H1 (cell line): Measurements from ENCODE around the gene NPIPA5. TPM values are rescaled to one million over a fixed set of nuclear protein-coding genes. Genes with fewer than 3 reads are reported as not detected.

Experiments
- CTCF ChIA-PET: fragments of 300-600 bp; sonication (Branson Sonifier 250); formaldehyde crosslinking; loops from one replicate; lab custom pipeline; 2021; ENCODE audit not compliant: partially characterized antibody; lab: Charles Lee
- POLR2A ChIA-PET: fragments of 300-600 bp; sonication (Branson Sonifier 250); formaldehyde crosslinking; loops from one replicate; lab custom pipeline; 2021; ENCODE audit warnings: inconsistent platforms; ENCODE audit not compliant: partially characterized antibody; lab: Charles Lee
- DNase-seq, 2 experiments: peaks; one replicate each; pipeline versions ENCODE4 v3.0.0 to v3.0.0-alpha.2; 2010 to 2022; ENCODE audit warnings: low spot score in 2 of 2, low read depth in 1 of 2, mixed read lengths in 1 of 2
- FAIRE-seq: peaks from 2 replicates; lab custom pipeline; 2011; peaks lifted over from hg19 to GRCh38; lab: Jason Lieb, UNC
- H2AFZ ChIP-seq: 2 replicates; pipeline ENCODE4 v1.8.1; 2012; ENCODE audit warnings: low read length, inconsistent platforms
- H2AK5ac ChIP-seq: 2 replicates; pipeline ENCODE4 v1.6.1; 2013; ENCODE audit warnings: low read depth, low read length
- H2BK120ac ChIP-seq: replicated peaks from 2 replicates; pipeline ENCODE3; 2013; ENCODE audit warnings: low read depth, low read length, inconsistent platforms
- H2BK12ac ChIP-seq: 2 replicates; pipeline ENCODE4 v1.6.1; 2013; ENCODE audit warnings: low read depth, low read length
- H2BK15ac ChIP-seq: 2 replicates; pipeline ENCODE4 v1.6.1; 2013; ENCODE audit warnings: low read length
- H2BK20ac ChIP-seq: 2 replicates; pipeline ENCODE4 v1.6.1; 2013; ENCODE audit warnings: low read length
- H2BK5ac ChIP-seq: 2 replicates; pipeline ENCODE4 v1.6.1; 2013; ENCODE audit warnings: low read depth, low read length
- H3K14ac ChIP-seq: 2 replicates; pipeline ENCODE4 v1.6.1; 2013; ENCODE audit warnings: inconsistent platforms; ENCODE audit not compliant: insufficient read length
- H3K18ac ChIP-seq: 2 replicates; pipeline ENCODE4 v1.6.1; 2013; ENCODE audit warnings: low read length; ENCODE audit errors: extremely low read depth
- H3K23ac ChIP-seq: 2 replicates; pipeline ENCODE4 v1.6.1; 2013; ENCODE audit warnings: inconsistent platforms; ENCODE audit not compliant: insufficient read length
- H3K23me2 ChIP-seq: 2 replicates; pipeline ENCODE4 v1.6.1; 2013; ENCODE audit warnings: low read depth, low read length
- H3K27ac ChIP-seq: 2 replicates; pipeline ENCODE4 v1.6.1; 2011; ENCODE audit warnings: low read depth, low read length, inconsistent platforms
- H3K27me3 ChIP-seq, 4 experiments: replicated peaks in 1 of 4; 1 replicate in 1 of 4; 2 replicates in 3 of 4; pipeline versions ENCODE4 v1.6.1 to v1.8.1; 2011 to 2013; ENCODE audit warnings: low read length in 3 of 4, mild to moderate bottlenecking in 3 of 4, inconsistent platforms in 2 of 4, mixed read lengths in 2 of 4, moderate library complexity in 1 of 4; ENCODE audit not compliant: control insufficient read depth in 3 of 4, insufficient read depth in 3 of 4; ENCODE audit errors: extremely low read depth in 1 of 4
- H3K36me3 ChIP-seq, 4 experiments: 2 replicates each; pipeline versions ENCODE4 v1.6.1 to v1.8.1; 2011 to 2013; ENCODE audit warnings: mild to moderate bottlenecking in 4 of 4, low read length in 3 of 4, moderate library complexity in 2 of 4, control low read depth in 1 of 4, inconsistent platforms in 1 of 4; ENCODE audit not compliant: insufficient read depth in 4 of 4, control insufficient read depth in 2 of 4
- H3K4ac ChIP-seq: replicated peaks from 2 replicates; pipeline ENCODE3; 2013; ENCODE audit warnings: low read length, low read depth, mixed read lengths, inconsistent platforms; ENCODE audit not compliant: insufficient read length
- H3K4me1 ChIP-seq, 4 experiments: replicated peaks in 1 of 4; 1 replicate in 1 of 4; 2 replicates in 3 of 4; pipeline versions ENCODE4 v1.6.1 to v1.8.1; 2011 to 2013; ENCODE audit warnings: low read length in 3 of 4, inconsistent platforms in 2 of 4, mixed read lengths in 1 of 4; ENCODE audit not compliant: insufficient read depth in 4 of 4, control insufficient read depth in 3 of 4
- H3K4me2 ChIP-seq, 2 experiments: 2 replicates each; pipeline versions ENCODE4 v1.6.1 to v1.8.1; 2011 to 2013; ENCODE audit warnings: low read depth in 2 of 2, low read length in 2 of 2, control low read depth in 1 of 2, inconsistent platforms in 1 of 2, mild to moderate bottlenecking in 1 of 2; ENCODE audit not compliant: insufficient read depth in 1 of 2
- H3K4me3 ChIP-seq, 4 experiments: fragments of 200-600, 300-600 bp in 1 of 4; sonication (generic), shearing (Covaris generic), sonication (Bioruptor Twin) in 1 of 4; 2 replicates each; pipeline versions ENCODE4 v1.5.1 to v1.8.1; 2011 to 2016; ENCODE audit warnings: low read length in 4 of 4, low read depth in 3 of 4, control low read depth in 2 of 4, inconsistent platforms in 2 of 4, mild to moderate bottlenecking in 2 of 4, mixed read lengths in 1 of 4, moderate library complexity in 1 of 4; ENCODE audit not compliant: insufficient read depth in 2 of 4; ENCODE audit errors: extremely low read depth in 1 of 4
- H3K56ac ChIP-seq: replicated peaks from 2 replicates; pipeline ENCODE3; 2013; ENCODE audit warnings: low read depth, mild to moderate bottlenecking, mixed read lengths, low read length, inconsistent platforms; ENCODE audit not compliant: insufficient read length
- H3K79me1 ChIP-seq: 2 replicates; pipeline ENCODE4 v1.6.1; 2013; ENCODE audit warnings: low read depth, low read length, control low read depth
- H3K79me2 ChIP-seq, 2 experiments: 2 replicates each; pipeline versions ENCODE4 v1.6.1 to v1.8.1; 2012 to 2013; ENCODE audit warnings: low read length in 2 of 2, mild to moderate bottlenecking in 2 of 2, inconsistent platforms in 1 of 2; ENCODE audit not compliant: insufficient read depth in 2 of 2, control insufficient read depth in 1 of 2
- H3K9ac ChIP-seq, 4 experiments: replicated peaks in 1 of 4; 1 replicate in 1 of 4; 2 replicates in 3 of 4; pipeline versions ENCODE4 v1.6.1 to v1.8.1; 2011 to 2013; ENCODE audit warnings: low read depth in 3 of 4, low read length in 3 of 4, control low read depth in 2 of 4, mild to moderate bottlenecking in 2 of 4, moderate library complexity in 2 of 4, inconsistent platforms in 1 of 4; ENCODE audit errors: extremely low read depth in 1 of 4
- H3K9me3 ChIP-seq, 2 experiments: 2 replicates each; pipeline versions ENCODE4 v1.6.1 to v1.8.1; 2012 to 2013; ENCODE audit warnings: mild to moderate bottlenecking in 2 of 2, moderate library complexity in 2 of 2, control low read depth in 1 of 2, inconsistent platforms in 1 of 2, low read depth in 1 of 2, low read length in 1 of 2, mixed read lengths in 1 of 2; ENCODE audit not compliant: insufficient read depth in 2 of 2
- H4K20me1 ChIP-seq, 2 experiments: replicated peaks in 1 of 2; 2 replicates each; pipeline versions ENCODE3 to v1.8.1; 2011 to 2013; ENCODE audit warnings: inconsistent platforms in 2 of 2, low read length in 2 of 2, mild to moderate bottlenecking in 1 of 2; ENCODE audit not compliant: insufficient read depth in 2 of 2, control insufficient read depth in 1 of 2
- H4K5ac ChIP-seq: 2 replicates; pipeline ENCODE4 v1.6.1; 2013; ENCODE audit warnings: low read length, low read depth, mixed read lengths, inconsistent platforms; ENCODE audit not compliant: insufficient read length
- H4K8ac ChIP-seq: 2 replicates; pipeline ENCODE4 v1.8.0; 2013; ENCODE audit warnings: mild to moderate bottlenecking, moderate library complexity, low read length, inconsistent platforms; ENCODE audit not compliant: insufficient read depth; ENCODE audit errors: extremely low read depth
- H4K91ac ChIP-seq: replicated peaks from 2 replicates; pipeline ENCODE3; 2013; ENCODE audit warnings: low read length, mixed read lengths, inconsistent platforms; ENCODE audit not compliant: insufficient read length
- CBX5 ChIP-seq: fragments of 300-800, 300-1000 bp; sonication (generic); IDR thresholded peaks from 2 replicates; pipeline ENCODE4 v1.7.1; 2016; ENCODE audit warnings: antibody characterized with exemption, low read length, low read depth
- CHD1 ChIP-seq: IDR thresholded peaks from 2 replicates; pipeline ENCODE4 v1.6.1; 2012; ENCODE audit warnings: low read depth, low read length, improper control_type of control experiment
- EP300 ChIP-seq, 2 experiments: IDR thresholded peaks; 1 replicate in 1 of 2; 2 replicates in 1 of 2; pipeline ENCODE4 v1.6.1; 2011 to 2012; ENCODE audit warnings: low read depth in 2 of 2, low read length in 2 of 2, mild to moderate bottlenecking in 2 of 2, borderline replicate concordance in 1 of 2, inconsistent platforms in 1 of 2, moderate library complexity in 1 of 2
- EZH2 ChIP-seq: fragments of 200-600 bp; sonication (generic); IDR thresholded peaks from 2 replicates; pipeline ENCODE4 v1.7.1; 2012; ENCODE audit warnings: low read depth, mild to moderate bottlenecking, moderate library complexity, low read length, inconsistent platforms; ENCODE audit not compliant: severe bottlenecking
- GTF2F1 ChIP-seq: IDR thresholded peaks from 2 replicates; pipeline ENCODE4 v1.6.1; 2012; ENCODE audit warnings: low read depth, low read length, improper control_type of control experiment, borderline replicate concordance
- JUN ChIP-seq: IDR thresholded peaks from 2 replicates; pipeline ENCODE4 v1.6.1; 2011; ENCODE audit warnings: low read depth, mild to moderate bottlenecking, improper control_type of control experiment, low read length
- JUND ChIP-seq: IDR thresholded peaks from 2 replicates; pipeline ENCODE4 v1.6.1; 2011; ENCODE audit warnings: mild to moderate bottlenecking, improper control_type of control experiment, low read length
- MAX ChIP-seq: IDR thresholded peaks from 2 replicates; pipeline ENCODE4 v1.6.1; 2012; ENCODE audit warnings: inconsistent platforms
- NANOG ChIP-seq: IDR thresholded peaks from 2 replicates; pipeline ENCODE4 v1.6.1; 2011; ENCODE audit warnings: low read length, low read depth, mild to moderate bottlenecking, inconsistent platforms; ENCODE audit not compliant: insufficient read depth, poor library complexity, severe bottlenecking
- RFX5 ChIP-seq: IDR thresholded peaks from 2 replicates; pipeline ENCODE4 v1.6.1; 2011; ENCODE audit warnings: low read depth, low read length, improper control_type of control experiment, borderline replicate concordance
- SP2 ChIP-seq: IDR thresholded peaks from 2 replicates; pipeline ENCODE4 v1.6.1; 2012; ENCODE audit warnings: mild to moderate bottlenecking, low read length, inconsistent platforms
- USF2 ChIP-seq: IDR thresholded peaks from 2 replicates; pipeline ENCODE4 v1.6.1; 2011; ENCODE audit warnings: low read length, improper control_type of control experiment
- ZNF274 ChIP-seq: IDR thresholded peaks from 2 replicates; pipeline ENCODE4 v1.7.0; 2012; ENCODE audit warnings: low read length, borderline replicate concordance; ENCODE audit errors: extremely low read depth
- WGBS, 2 experiments: shearing (Covaris generic) in 1 of 2; methylation state at CpG; one replicate each; pipeline versions ENCODE4 v1.1.6 to v1.1.7; 2013 to 2015; ENCODE audit warnings: low lambda C conversion rate in 2 of 2, mixed read lengths in 2 of 2, inconsistent platforms in 1 of 2, low coverage in 1 of 2, missing lambda C conversion rate in 1 of 2; ENCODE audit not compliant: insufficient replicate concordance in 2 of 2, insufficient coverage in 1 of 2, insufficient read length in 1 of 2; ENCODE audit errors: extremely low coverage in 1 of 2, missing lambda C conversion rate in 1 of 2; 5-methylcytosine and 5-hydroxymethylcytosine counted together
- polyA plus RNA-seq, 7 experiments: library from polyadenylated mRNA; depleted of rRNA in 3 of 7; stranded (reverse) in 5 of 7; unstranded in 2 of 7; fragments of >200 nt in 5 of 7; fragments of 200-250 nt in 2 of 7; gene quantifications; 1 replicate in 5 of 7; 2 replicates in 1 of 7; 4 replicates in 1 of 7; pipeline versions ENCODE4 v1.2.1 to v1.2.3, GENCODE V29; 2011 to 2013; ENCODE audit warnings: missing spikeins in 2 of 7, mixed read lengths in 2 of 7
- total RNA-seq: library from RNA; stranded (reverse); fragmentation: NEBNext Ultra II Directional; extraction: Animal tissue kit (Norgen Biotek cat#: 25700); gene quantifications from 2 replicates; pipeline ENCODE4 v1.2.1, GENCODE V29; 2021

The NPIPA5 gene
- total and polyA plus RNA-seq, 2 of the 8 experiments (the other 6 are each of a cell fraction or from before 2014, with no cell fraction given), result 0.61 to 4.1 TPM

DNA sequence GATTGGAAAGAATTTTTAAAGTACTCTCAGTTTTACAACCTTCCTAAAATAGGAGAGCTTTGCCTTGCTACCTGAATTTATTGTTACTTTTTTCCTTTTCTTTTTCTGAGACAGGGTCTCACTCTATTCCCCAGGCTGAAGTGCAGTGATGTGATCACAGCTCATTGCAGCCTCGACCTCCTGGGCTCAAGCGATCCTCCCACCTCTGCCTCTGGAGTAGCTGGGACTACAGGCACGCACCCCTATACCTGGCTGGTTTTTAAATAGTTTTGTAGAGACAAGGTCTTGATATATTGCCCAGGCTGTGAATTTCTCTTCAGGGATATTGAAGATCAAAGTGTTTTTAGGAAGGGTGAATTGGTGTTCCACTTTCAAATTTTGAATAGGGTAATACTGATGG is 21.2 kb upstream of the NPIPA5 start:
- H3K4me1 ChIP-seq, result peaks cover 0 to 18% (median 4%) of the 10 kb centered on the region in 4 experiments; a peak in 3 of 7 replicates
- WGBS, 2 experiments, result 94% methylated on average over 3 of the region's 3 CpGs; no CpG with 5 or more reads in 1 of the 2 experiments
- CTCF ChIA-PET, result no interaction called here
- TF ChIP-seq EZH2 (no peak), USF2 (no peak), JUN (no peak), JUND (no peak), MAX (no peak), CHD1 (no peak), ZNF274 (no peak), CBX5 (no peak), EP300 (IDR thresholded peaks at IDR 0.05; ENCODE audit: borderline replicate concordance in 1 of 2, low read depth in 2 of 2, low read length in 2 of 2) (no peak), NANOG (no peak), RFX5 (no peak), GTF2F1 (no peak), SP2 (no peak)

More for the DNA sequence above, 21.2 kb upstream of the NPIPA5 start:
- H3K27me3 ChIP-seq, result peaks cover 0 to 2% (median 0%) of the 10 kb centered on the region in 4 experiments; a peak in 1 of 7 replicates
- H3K9me3 ChIP-seq, result no peaks in the 10 kb centered on the region
- no peak overlapping the region for H4K5ac ChIP-seq
- H2AK5ac ChIP-seq, result no peak overlapping the region
- POLR2A ChIA-PET, result interaction anchor here (1.8 kb wide), 1 partner anchor 12 kb away, joined by 6 read pairs; no protein-coding TSS in a partner anchor
- H2BK15ac ChIP-seq, result no peak overlapping the region
- H3K4me2 ChIP-seq, result no peak overlapping the region
- no peak overlapping the region for H3K18ac ChIP-seq
- H3K79me2 ChIP-seq, result no peaks in the 10 kb centered on the region
- no peaks in the 10 kb centered on the region for H3K36me3 ChIP-seq
- no peak overlapping the region for H2BK20ac ChIP-seq
- no peak overlapping the region for H2BK12ac ChIP-seq
- H3K9ac ChIP-seq, result no peak overlapping the region
- no peak overlapping the region for H3K56ac ChIP-seq
- H3K4me3 ChIP-seq, result no peak overlapping the region
- no peak overlapping the region for H2BK5ac ChIP-seq
- no peak overlapping the region for H3K27ac ChIP-seq
- H3K23me2 ChIP-seq, result peaks cover 5% of the 10 kb centered on the region; the same call in 1 of the 2 replicates
- peaks cover 0 to 2% of the 10 kb centered on the region in 2 experiments for H4K20me1 ChIP-seq
- no peak for FAIRE-seq
- no peak overlapping the region for H4K8ac ChIP-seq
- no peaks in the 10 kb centered on the region for H3K79me1 ChIP-seq
- H2BK120ac ChIP-seq, result no peak overlapping the region
- H3K23ac ChIP-seq, result no peak overlapping the region
- no peak overlapping the region for H4K91ac ChIP-seq
- H3K14ac ChIP-seq, result no peak overlapping the region
- no peak for DNase-seq
- H2AFZ ChIP-seq, result no peak overlapping the region
- H3K4ac ChIP-seq, result no peak overlapping the region
